IPS DF 4.7 (cell line): ENCODE data around the gene GAL3ST3.

Experiments
- DNase-seq: peaks from one replicate; pipeline ENCODE4 v3.0.0-alpha.2; 2013; ENCODE audit warnings: low spot score; ENCODE audit errors: extremely low read depth

The GAL3ST3 gene

DNA sequence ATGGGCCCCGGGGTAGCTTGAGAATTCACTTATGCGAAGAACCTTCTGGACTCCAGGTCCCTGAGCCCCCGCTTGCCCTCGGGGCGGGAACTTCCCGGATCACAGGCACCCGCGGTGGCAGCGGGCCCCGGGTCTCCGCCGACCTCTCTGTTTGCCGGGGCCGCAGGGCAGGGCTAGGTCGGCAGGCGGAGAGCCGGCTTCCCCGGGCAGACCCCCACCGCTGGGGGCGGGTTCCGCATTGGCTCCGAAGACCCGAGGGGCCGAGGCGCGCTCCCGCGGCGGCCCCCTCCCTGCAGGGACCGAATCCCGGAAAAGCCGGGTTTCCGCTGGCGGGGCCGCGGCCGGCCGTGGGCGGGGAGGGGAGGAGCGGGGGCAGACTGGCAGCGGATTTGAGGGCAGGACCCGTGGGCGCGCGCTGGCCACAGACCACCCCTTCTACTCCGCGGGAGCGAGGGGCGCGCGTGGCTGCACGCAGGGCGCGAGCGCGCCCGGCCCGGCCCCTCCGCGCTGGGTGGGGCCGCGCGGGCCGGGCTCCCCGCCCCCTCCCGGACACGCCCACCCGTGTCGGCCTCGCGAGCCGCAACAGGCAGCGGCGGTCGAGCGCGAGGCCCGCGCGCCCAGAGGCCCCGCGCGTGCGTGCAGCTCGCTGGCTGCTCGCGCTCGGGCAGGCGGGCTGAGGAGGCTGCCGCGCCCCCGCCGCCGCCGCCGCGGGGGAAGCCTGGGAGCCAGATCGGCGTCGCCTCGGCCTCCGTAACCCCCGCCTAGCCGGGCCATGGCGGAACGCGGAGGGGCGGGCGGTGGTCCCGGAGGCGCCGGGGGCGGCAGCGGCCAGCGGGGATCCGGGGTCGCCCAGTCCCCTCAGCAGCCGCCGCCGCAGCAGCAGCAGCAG lies 21.0 kb upstream of the GAL3ST3 start, which contains the start of gene PACS1:
TSS of gene PACS1 (plus strand) at position 558 of the 889 bp plus-strand sequence. CDS start at position 773, 215 bp downstream.
- DNase-seq = no peak

DNA sequence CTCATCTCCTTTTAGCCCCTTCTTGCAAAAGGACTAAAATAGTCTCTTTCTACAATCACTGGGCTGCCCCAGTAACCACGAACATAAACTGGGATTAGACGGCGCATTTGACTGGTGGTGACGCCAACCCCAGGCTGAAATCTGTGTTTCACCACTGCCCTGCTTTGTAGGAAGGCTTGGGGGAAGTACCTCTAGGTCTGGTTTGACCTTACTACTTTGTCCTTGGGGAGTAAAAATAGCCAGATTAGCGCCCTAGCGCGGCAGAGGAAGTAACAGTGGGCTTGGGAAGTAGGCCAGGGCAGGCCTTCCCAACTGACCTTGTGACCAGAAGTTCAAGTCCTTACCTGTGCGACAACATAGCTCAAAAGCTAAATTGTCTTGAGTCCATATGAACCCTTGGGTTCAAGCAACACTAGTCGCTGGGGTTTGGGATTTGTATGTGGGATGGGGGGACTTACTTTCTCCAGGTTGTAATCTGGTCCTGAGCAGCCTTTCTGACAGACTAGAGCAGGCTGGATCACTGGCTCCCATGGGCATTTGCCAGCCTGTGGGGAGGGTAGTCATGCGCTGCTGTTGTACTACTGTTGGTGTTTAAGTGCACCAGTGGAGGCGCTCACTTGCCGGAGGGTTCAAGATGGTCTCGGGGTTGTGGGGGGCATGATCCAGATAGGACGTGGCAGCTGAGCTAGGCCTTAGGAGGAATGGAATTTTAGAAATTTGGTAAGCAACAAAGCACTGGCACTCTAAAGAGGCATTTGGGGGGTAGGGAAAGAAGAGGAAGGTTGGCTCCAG lies 20.2 kb upstream of the GAL3ST3 start:
- no peak for DNase-seq

DNA sequence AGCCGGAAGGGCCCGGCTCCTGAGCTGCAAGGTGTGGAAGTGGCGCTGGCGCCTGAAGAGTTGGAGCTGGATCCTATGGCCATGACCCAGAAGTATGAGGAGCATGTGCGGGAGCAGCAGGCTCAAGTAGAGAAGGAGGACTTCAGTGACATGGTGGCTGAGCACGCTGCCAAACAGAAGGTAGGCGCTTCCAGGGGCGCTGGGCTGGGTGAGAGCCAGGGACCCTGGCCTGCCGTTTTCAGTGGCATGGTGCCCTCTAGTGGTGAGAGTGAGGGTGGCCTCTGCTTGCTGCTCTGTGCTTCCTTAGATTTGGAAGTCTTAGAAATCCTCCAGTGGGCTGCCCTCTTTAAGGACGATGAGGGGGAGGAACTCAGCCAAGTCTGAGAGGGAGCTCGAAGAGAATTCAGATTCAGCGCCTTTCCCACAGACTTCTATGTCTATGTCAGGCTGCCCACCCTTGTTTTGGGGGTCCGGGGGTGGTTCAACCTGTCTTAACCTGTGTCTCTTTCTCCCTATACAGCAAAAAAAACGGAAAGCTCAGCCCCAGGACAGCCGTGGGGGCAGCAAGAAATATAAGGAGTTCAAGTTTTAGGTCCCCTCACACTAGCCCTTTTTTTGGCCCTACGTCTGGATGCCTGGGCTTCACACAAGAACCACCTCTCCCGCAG lies 19.3 kb upstream of the GAL3ST3 start:
- no peak for DNase-seq

DNA sequence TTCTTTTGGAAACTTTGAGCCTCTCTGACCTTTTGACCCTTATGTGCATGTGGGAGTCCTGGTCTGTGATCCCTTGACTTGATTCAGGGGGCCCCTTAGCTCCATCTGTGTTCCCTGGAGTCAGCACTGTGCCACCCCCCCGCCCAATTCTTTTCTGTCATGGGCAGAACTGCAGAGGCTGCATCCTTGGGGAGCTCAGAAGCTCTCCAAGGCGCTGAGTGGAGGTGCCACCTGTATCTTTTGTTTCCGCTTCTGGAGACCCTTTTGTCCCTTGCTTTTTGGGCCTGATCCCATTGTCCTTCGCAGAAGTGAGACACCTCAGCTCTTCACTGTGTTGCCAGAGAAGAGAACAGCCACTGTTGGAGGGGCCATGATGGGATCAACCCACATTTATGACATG lies 18.7 kb upstream of the GAL3ST3 start:
- DNase-seq = no peak

DNA sequence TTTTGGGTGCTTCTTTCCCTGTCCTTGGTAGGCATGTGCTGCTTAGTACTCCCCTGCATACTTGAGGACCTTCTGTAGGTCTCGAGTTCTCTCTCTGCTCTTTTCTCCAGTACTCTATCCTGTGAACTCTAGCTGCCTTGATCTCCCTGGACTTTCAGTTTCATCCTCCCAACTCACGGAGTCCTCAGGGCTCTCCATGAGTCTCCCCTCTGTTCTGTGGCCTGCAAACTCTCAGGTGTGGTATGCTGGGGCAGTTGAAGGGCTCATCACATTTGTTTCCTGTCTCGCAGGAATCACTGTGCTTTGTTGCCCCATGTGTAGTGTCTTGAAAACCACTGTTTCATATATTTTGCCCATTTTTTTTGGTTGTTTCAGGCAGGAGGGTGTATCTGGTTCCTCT lies 17.8 kb upstream of the GAL3ST3 start:
- DNase-seq = no peak

DNA sequence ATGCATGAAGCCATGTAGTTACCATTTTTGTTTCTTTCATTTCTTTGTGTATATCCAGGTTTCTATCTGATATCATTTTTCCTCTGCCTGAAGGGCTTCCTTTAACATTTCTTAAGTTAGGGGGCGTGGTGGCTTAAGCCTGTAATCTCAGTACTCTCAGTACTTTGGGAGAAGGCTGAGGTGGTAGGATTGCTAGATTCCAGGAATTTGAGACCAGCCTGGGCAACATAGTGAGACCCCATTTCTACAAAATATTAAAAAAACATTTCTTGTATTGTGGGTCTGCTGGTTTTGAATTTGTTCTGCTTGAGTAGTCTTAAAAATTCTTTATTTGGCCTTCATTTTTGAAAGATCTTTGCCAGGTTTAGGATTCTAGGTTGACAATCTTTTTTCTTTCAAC lies 15.6 kb upstream of the GAL3ST3 start:
- no peak for DNase-seq

DNA sequence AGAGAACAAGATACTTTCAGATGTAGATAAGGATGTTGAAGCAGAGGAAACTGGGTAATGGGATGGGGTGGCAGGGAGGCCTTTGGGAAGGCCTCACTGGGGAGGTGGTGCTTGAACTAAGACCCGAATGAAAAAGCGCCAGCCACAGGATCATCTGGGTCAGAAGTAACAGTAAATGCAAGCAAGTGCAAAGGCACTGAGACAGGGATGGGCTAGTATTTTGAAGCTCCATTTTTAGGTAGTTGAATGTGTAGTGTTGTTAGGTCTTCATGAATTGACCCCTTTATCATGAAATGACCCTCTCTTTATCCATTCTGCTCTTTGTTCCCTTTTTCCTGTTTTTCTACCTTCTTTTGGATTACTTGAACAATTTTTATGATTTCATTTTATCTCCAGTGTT lies 14.9 kb upstream of the GAL3ST3 start:
- DNase-seq = no peak

DNA sequence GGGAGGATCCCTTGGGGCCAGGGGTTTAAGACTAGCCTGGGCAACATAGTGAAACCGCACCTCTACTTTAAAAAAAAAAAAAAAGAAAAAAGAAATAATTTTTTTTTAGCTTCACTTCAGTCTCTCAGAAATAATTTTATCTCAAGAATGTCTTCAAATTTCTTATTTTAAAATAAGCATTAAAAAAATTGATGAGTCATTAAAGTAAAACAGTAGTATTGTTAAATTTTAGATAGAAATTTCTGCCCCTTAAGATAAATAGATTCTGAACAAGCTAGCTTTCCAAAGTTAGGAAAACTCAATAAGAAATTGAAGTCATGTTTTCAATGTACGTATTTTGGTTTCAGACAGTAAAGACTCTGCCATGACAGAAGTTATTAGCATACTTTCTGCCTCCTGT lies 13.4 kb upstream of the GAL3ST3 start:
- DNase-seq = no peak

DNA sequence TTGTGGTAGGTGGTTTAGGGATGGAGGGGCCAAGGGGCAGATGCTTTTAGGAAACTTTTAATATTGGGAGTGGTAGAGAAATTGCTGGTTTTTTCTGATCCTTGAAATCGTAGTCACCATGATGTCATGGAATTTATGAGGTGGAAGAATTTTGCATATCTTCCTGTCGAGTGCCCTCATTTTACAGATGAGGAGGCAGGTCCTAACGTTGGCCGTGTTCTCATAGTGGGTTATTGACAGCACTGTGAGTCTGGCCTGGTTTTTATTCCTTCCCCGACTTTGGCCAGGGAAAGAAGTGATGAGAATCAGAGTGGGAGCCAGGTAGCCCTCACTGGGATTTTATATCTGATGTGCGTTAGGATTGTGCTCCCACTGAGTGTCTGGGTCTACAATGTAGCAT lies 12.3 kb upstream of the GAL3ST3 start:
- no peak for DNase-seq

DNA sequence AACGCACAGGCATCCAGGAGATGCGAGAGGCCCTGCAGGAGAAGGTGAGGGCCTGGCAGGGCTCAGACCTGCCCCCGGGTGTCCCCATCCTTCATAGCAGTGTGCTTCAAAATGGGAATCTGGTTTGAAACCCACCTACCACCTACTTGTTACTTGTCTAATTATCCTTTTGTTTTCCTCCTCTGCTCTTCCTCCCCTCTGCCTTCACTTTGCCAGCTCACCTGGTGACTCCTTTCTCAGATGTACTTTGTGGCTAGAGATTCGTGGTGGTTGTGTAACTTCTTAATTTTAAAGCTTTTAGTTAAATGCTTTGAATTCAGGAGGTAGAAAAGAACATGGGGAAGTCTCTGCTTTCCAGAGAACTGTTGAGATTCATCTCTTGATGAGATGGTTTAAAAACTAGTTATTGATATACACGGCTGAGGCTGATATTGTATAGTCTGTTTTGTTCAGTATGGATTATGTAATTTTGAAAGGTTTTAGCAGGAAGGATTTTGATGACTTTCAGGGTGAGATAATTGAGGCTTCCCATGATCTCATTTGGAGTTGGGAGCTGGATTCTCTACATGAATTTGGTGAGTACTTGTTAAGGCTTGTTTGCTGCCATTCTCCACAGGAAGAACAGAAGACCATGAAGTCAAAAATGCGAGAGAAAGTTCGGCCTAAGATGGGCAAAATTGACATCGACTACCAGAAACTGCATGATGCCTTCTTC lies 11.2 kb upstream of the GAL3ST3 start:
- DNase-seq = no peak

DNA sequence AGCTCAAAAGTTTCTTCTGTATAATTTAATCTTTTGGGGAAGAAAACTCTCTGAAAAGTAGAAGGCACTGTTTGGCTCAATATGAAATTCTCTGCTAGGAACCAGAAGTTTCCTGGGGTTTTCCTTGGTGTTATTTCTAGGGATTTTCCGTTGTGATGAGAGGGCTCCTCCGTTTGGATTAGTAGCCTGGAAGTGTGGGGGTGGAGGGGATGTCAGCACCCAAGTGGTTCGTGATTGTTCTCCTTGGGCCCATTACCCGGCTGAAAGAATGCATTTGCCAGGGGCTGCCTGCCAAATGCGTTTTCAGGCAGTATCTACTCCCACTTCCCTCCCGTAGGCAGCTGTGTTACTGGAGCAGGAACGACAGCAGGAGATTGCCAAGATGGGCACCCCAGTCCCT lies 7.5 kb upstream of the GAL3ST3 start:
- no peak for DNase-seq

DNA sequence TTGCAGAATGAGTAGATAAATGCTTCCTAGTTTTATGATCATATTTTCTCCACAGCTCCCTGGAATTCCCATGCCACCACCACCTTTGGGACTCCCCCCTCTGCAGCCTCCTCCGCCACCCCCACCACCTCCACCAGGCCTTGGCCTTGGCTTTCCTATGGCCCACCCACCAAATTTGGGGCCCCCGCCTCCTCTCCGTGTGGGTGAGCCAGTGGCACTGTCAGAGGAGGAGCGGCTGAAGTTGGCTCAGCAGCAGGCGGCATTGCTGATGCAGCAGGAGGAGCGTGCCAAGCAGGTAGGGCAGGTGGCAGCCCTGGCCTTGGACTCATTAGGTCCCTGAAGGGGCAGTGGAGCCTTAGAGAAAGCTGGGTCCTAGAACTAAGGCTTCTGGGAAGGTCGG lies 6.1 kb upstream of the GAL3ST3 start:
- DNase-seq = no peak

DNA sequence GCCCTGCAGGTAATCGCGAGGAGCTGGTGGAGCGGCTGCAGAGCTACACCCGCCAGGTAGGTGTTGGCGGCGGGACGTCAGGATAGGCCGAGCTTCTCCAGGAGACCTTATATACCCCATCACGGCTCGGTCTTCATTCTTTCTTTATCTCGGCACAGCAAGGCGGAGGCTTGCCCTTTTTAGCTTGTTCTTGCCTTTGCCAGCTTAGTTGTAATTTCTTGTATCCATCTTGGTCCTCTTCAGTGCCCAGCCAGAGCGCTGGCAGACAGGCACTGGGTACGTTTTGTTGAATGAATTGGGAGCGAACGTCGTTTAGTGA lies 3.7 kb upstream of the GAL3ST3 start:
- DNase-seq = no peak

DNA sequence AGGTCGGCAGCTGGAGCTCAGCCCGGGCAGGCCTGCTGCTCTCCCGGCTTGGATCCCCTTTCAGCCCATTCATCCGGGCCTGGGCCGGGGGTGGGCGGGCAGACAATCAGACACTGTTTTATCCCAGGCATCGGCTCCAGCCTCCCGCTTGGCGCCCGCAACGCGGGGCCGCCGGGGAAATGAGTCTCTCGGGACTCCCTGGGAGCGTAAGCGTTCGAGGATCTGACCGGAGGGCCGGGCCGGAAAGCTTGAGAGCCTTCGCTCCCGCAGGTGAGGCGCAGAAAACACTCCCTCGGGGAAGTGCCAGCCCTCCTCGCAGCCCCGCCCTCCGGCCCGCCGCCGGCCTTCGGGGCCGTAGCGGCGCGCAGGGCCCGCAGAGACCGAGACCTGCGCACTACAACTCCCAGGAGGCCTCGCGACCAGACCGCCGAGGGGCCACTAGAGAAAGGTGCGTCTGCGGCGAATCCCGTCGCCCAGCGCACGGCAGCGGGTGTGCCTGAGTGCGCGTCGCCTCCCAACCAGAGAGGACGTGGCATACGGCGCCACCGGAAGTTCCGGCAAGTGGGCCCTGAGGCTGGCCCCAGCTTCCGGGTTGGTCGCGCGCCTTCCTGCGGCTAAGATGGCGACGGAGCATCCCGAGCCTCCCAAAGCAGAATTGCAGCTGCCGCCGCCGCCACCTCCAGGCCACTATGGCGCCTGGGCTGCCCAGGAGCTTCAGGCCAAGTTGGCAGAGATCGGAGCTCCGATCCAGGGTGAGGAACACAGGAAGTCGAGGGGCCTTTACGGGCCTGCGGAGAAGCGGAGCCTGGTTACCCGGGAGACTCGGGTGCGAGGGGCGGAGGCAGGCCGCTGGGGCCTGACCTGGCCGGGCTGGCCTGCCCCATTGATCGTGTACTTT lies 3.1 kb upstream of the GAL3ST3 start, which contains the start of gene SF3B2:
TSS of gene SF3B2 (plus strand) at position 599 of the 898 bp plus-strand sequence. CDS start at position 620, 21 bp downstream.
- DNase-seq = no peak

DNA sequence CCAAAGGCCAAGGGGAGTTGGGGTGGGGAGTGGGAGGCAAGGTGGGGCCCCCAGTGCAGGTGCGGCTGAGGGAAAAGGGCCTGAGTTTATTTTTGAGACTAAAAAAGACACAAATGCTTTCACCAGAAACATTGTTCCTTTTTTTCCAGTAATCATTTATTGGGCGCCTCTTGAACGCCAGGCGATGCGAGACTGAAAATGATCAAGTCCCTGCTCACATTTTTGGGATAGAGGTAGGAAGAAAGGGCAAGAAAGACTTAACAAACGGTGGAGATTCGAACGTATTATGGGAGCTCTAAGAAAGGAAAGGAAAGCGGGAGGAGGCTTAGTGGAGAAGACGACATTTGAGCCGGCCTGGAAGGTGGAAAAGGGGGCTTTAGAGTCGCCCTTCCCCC lies 2.4 kb upstream of the GAL3ST3 start:
- DNase-seq = no peak

DNA sequence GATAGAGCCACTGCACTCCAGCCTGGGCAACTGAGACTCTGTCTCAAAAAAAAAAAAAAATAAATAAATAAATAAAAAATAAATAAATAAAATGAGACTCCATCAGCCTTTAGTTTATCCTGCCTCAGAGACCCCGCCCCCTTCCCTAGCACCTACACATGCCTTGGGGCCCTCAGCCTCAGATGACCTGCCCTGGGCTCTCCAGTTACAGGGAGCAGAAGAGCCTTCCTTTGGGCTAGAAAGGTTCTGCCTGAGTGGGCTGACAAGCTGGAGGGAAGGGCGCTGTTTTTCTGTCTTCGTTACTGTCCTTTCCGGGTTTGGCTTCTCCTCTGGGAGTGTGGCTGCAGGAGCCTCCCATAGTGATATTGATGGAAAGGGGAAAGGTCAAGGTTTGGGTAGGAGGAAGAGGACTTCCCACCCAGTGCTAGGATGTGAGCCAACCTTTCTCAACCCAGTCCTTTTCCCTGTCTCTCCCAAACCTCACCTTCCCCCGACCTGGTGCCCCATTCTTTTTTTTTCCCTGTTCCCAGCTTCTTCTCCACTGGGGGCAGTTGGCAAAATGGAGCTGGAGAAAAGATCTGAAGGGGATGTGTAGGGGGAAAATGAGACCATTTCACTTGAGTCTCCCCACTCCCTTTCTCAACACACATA lies 1.7 kb upstream of the GAL3ST3 start:
- no peak for DNase-seq

DNA sequence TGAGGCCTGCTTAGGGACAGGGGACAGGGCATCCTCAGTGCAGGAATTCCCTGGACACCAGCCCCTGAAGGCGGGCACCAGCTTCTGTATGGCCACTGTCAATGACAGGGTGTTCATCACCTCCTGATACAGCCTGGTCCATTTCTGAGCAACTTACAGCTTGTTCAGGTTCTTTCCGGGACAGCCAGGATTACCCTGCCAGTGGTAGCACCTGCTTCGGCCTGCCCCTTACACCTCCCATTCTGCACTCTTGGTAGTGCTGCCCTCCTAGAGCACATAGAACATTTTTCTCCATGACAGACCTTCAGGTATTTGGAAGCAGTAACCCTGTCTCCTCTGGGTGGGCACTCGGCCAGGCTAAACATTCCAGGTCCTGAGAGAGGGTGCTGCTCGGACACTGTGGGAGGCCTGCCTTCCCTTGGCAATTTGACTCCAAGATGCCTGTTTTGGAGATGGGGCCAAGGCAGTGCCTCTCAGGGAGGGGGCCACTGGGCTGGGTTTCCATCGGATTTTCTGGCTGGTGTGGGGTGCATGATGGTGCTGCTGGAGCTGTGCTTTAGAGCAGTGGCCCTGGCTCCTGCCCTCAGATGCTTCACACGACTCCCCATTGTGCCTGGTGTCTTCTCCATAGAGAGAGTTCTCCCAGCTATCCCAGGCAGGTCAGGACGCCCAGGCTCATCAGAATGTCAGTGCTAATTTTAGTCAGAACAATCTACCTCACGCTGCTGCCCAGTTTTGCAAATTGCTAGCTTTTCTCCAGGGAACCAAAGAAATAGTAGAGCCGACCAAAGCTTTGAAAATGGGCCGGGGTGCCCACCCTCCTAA lies 1.2 kb downstream of the GAL3ST3 start:
- no peak for DNase-seq

DNA sequence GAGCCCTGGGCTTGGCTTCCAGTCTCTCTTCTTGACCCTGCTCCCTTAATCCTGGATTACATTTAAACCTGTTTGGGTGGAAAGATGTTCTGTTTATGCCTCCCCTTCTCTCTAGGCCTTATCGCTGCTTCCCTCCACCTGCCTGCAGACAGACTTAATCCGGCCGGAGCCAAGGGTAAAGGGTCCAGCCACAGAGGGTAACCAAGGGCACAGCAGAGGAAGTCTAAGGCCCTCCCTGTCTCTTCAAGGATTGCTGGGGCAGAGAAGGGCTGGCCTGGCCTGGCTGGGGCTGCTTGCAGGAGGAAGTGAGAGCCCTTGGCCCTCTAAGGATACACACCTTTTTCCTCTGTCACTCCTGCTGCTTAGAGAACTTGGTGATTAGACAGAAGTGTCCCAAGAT lies 2.1 kb downstream of the GAL3ST3 start:
- DNase-seq = no peak

DNA sequence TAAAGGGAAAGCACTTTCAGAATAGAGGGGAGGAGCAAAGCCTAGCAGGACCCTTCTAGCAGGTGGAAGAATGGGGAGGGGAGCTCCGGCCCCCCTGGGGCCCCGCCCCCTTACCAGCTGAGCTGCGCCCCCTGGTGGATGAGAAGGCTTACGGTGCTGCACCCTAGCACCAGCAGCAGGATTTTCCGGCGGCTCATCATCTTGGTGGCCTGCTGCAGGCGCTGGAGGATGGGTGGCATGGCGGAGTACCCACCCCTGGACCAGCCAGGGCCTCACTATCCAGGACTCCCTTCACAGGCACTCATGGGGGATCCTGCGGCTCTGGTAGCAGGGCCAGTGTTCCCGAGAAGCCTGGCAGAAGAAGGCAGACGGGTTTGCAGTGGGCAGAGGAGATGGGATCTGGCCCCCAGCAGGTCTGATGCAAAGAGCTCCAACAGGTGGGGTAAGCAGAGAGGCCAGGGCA lies 3.8 kb downstream of the GAL3ST3 start:
- DNase-seq = no peak
